Panc1 (cell line): Measurements from ENCODE around the gene TLL2. TPM values are rescaled to one million over a fixed set of nuclear protein-coding genes. Genes with fewer than 3 reads are reported as not detected.

Experiments used
- ATAC-seq: fragments of 200-7000 bp; cut with Tn5 transposase; 2 replicates; pipeline ENCODE4 v1.9.1; 2020; ENCODE audit warnings: mild to moderate bottlenecking, moderate library complexity
- BruUV-seq: library from RNA; stranded (reverse); fragments of 400-500 nt; replicated peaks from 2 replicates; lab custom pipeline; 2021; lab: Mats Ljungman, UMichigan
- CTCF ChIA-PET: fragments of 300-600 bp; sonication (Branson Sonifier 250); formaldehyde crosslinking; loops from one replicate; lab custom pipeline; 2022; ENCODE audit warnings: antibody characterized with exemption; lab: Charles Lee
- POLR2A ChIA-PET: fragments of 300-600 bp; sonication (Branson Sonifier 250); formaldehyde crosslinking; loops from one replicate; lab custom pipeline; 2022; ENCODE audit warnings: antibody characterized with exemption; lab: Charles Lee
- DNase-seq: peaks from one replicate; pipeline ENCODE4 v3.0.0-alpha.2; 2010; ENCODE audit warnings: low read depth, low spot score
- H3K27ac ChIP-seq: 2 replicates; pipeline ENCODE4 v1.5.1; 2011; ENCODE audit warnings: mild to moderate bottlenecking, low read length, inconsistent platforms
- H3K27me3 ChIP-seq: fragments of 200-500 bp; sonication (Bioruptor generic); 2 replicates; pipeline ENCODE4 v1.6.0; 2014; ENCODE audit warnings: low read length, inconsistent platforms; ENCODE audit not compliant: control insufficient read depth, insufficient read depth
- H3K36me3 ChIP-seq: fragments of 200-500 bp; sonication (Bioruptor generic); 2 replicates; pipeline ENCODE4 v1.5.1; 2014; ENCODE audit warnings: inconsistent platforms, mild to moderate bottlenecking, low read length, moderate library complexity; ENCODE audit not compliant: control insufficient read depth, insufficient read depth
- H3K4me1 ChIP-seq: 2 replicates; pipeline ENCODE4 v1.5.1; 2011; ENCODE audit warnings: inconsistent platforms, mild to moderate bottlenecking, low read length, moderate library complexity; ENCODE audit not compliant: control insufficient read depth, insufficient read depth
- H3K4me3 ChIP-seq, 2 experiments: 2 replicates each; pipeline ENCODE4 v1.5.1; 2011 to 2012; ENCODE audit warnings: low read depth in 2 of 2, low read length in 2 of 2, mild to moderate bottlenecking in 2 of 2, inconsistent platforms in 1 of 2, moderate library complexity in 1 of 2
- H3K9me3 ChIP-seq: fragments of 200-500 bp; sonication (Bioruptor generic); 2 replicates; pipeline ENCODE4 v1.5.1; 2014; ENCODE audit warnings: low read depth, mild to moderate bottlenecking, inconsistent platforms, low read length, moderate library complexity; ENCODE audit not compliant: control insufficient read depth, insufficient read depth
- CTCF ChIP-seq: fragments of 450-650 bp; IDR thresholded peaks from 2 replicates; pipeline ENCODE4 v1.5.1; 2017; ENCODE audit warnings: mild to moderate bottlenecking
- POLR2AphosphoS5 ChIP-seq: IDR thresholded peaks from 2 replicates; pipeline ENCODE4 v1.6.1; 2012; ENCODE audit warnings: mild to moderate bottlenecking, low read depth, low read length, moderate library complexity
- REST ChIP-seq, 2 experiments: IDR thresholded peaks; 2 replicates each; pipeline ENCODE4 v1.6.1; 2011 to 2012; ENCODE audit warnings: low read depth in 2 of 2, control low read depth in 1 of 2, low read length in 1 of 2, mild to moderate bottlenecking in 1 of 2, moderate library complexity in 1 of 2; ENCODE audit not compliant: insufficient read depth in 1 of 2
- SIN3A ChIP-seq: IDR thresholded peaks from 2 replicates; pipeline ENCODE4 v1.6.1; 2012; ENCODE audit warnings: low read depth, mild to moderate bottlenecking, low read length, moderate library complexity, borderline replicate concordance; ENCODE audit not compliant: insufficient read depth
- TCF7L2 ChIP-seq: IDR thresholded peaks from 2 replicates; pipeline ENCODE4 v1.6.1; 2011; ENCODE audit warnings: mild to moderate bottlenecking, low read depth, low read length, inconsistent platforms
- in situ Hi-C: cut with HindIII; loops from 2 replicates; pipeline ENCODE4 v1.10.0; 2016; ENCODE audit warnings: low sequenced_read_pairs, low pct_unique_long_range_greater_than_20kb
- intact Hi-C: fragments of 100-400 bp; cut with micrococcal nuclease; formaldehyde crosslinking; loops from one replicate; pipeline ENCODE4 v1.10.0; 2022; ENCODE audit not compliant: unreplicated experiment
- total RNA-seq: library from RNA; stranded (reverse); gene quantifications from one replicate; pipeline ENCODE4 v1.2.1, GENCODE V29; 2021; ENCODE audit not compliant: unreplicated experiment

The TLL2 gene
- total RNA-seq, 1 experiment from 2014 or later, result 0.64 TPM

- no peak for DNase-seq
- in situ Hi-C loops (no loop called here), intact Hi-C loops (no loop called here)
- peaks cover 27% of the 10 kb centered on the region for H3K27me3 ChIP-seq
- BruUV-seq, result no TSS peak
- no peaks in the 10 kb centered on the region for H3K36me3 ChIP-seq
- H3K4me1 ChIP-seq, result no peaks in the 10 kb centered on the region
- no peak overlapping the region for H3K4me3 ChIP-seq
- no peaks in the 10 kb centered on the region for H3K9me3 ChIP-seq
- no peak overlapping the region for H3K27ac ChIP-seq
- ChIA-PET POLR2A (no interaction called here), CTCF (no interaction called here)
- no peak for ATAC-seq
- TF ChIP-seq SIN3A (no peak), CTCF (no peak), POLR2AphosphoS5 (no peak), REST (IDR thresholded peaks at IDR 0.05; ENCODE audit: insufficient read depth in 1 of 2, low read depth in 2 of 2, low read length in 1 of 2) (no peak), TCF7L2 (no peak)
Observed at GRCh38 chr10:96390460-96390864, 123.3 kb downstream of the TLL2 start.

- H3K4me1 ChIP-seq, result no peaks in the 10 kb centered on the region
- no peak for ATAC-seq
- POLR2A ChIA-PET, result no interaction called here
- intact Hi-C loops (no loop called here), in situ Hi-C loops (no loop called here)
- H3K27me3 ChIP-seq, result peaks cover 22% of the 10 kb centered on the region
- no peak overlapping the region for H3K4me3 ChIP-seq
- no peaks in the 10 kb centered on the region for H3K36me3 ChIP-seq
- H3K9me3 ChIP-seq, result no peaks in the 10 kb centered on the region
- no TSS peak for BruUV-seq
- CTCF ChIA-PET, result no interaction called here
- H3K27ac ChIP-seq, result no peak overlapping the region
- no peak for DNase-seq
- no peak for TF ChIP-seq CTCF
- no peak for TF ChIP-seq TCF7L2
- TF ChIP-seq SIN3A, result no peak
- TF ChIP-seq POLR2AphosphoS5, result no peak
- no peak for TF ChIP-seq REST (IDR thresholded peaks at IDR 0.05; ENCODE audit: insufficient read depth in 1 of 2, low read depth in 2 of 2, low read length in 1 of 2)
Observed at GRCh38 chr10:96389785-96390184, 123.9 kb downstream of the TLL2 start.
